ENCODE measurements around the gene CLN6. TPM values are rescaled to one million over a fixed set of nuclear protein-coding genes. Genes with fewer than 3 reads are reported as not detected.

The CLN6 gene
- total RNA-seq, 1 experiment from 2014 or later = 71.9 TPM

DNA sequence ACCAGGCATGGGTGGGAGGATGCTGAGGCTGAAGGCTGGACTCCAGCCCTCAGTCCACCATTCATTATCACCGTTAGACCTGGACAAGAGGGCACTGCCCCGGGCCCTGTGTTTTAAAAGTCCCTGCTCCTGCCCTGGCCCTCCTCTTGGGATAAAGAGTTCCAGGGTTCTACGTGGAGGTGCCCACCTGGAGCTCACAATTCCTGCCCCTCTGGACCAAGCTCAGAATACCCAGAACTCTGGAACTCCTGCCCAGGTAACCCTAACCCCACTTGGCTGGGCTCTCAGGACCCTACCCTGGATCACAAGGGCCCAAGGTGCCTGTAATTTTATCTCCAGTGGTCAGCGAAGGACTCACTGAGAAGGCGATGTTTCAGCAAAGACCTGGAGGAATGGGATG is 25.6 kb downstream of the CLN6 start:
- Histone ChIP-seq H4K91ac (ENCODE audit: insufficient read length, low read depth, low read length) (no peak overlapping the region), H3K23me2 (ENCODE audit: insufficient read length, low read depth, low read length, poor library complexity, severe bottlenecking) (no peaks in the 10 kb centered on the region), H4K5ac (ENCODE audit: insufficient read length, low read depth, low read length) (no peak overlapping the region), H2BK120ac (ENCODE audit: low read depth, low read length, poor library complexity, severe bottlenecking) (no peak overlapping the region), H2AFZ (ENCODE audit: low read length) (no peak overlapping the region), H4K8ac (replicated peaks; ENCODE audit: insufficient read length, low read depth, low read length) (no peak overlapping the region), H3K4ac (ENCODE audit: low read depth, low read length) (no peak overlapping the region), H3K4me1 (ENCODE audit: insufficient read depth, low read length) (peaks cover 11% of the 10 kb centered on the region), H3K79me2 (ENCODE audit: insufficient read depth, low read length) (no peaks in the 10 kb centered on the region), H2BK5ac (ENCODE audit: insufficient read length, low read length) (no peak overlapping the region), H3K9ac (ENCODE audit: extremely low read depth, insufficient read length, low read length) (no peak overlapping the region), H3K23ac (ENCODE audit: insufficient read length, low read depth, low read length) (no peak overlapping the region), H3K27ac (ENCODE audit: insufficient read length, low read depth, low read length) (no peak overlapping the region), H2BK15ac (ENCODE audit: low read depth, low read length) (no peak overlapping the region), H2BK12ac (ENCODE audit: insufficient read length, low read depth, low read length) (no peak overlapping the region), H3K14ac (ENCODE audit: insufficient read depth, low read length) (no peak overlapping the region), H2BK20ac (ENCODE audit: low read depth, low read length, poor library complexity, severe bottlenecking) (no peak overlapping the region), H3K9me3 (ENCODE audit: control insufficient read depth, low read depth, low read length) (no peaks in the 10 kb centered on the region), H3K79me1 (ENCODE audit: insufficient read depth, low read depth, low read length, poor library complexity, severe bottlenecking) (no peaks in the 10 kb centered on the region), H3T11ph (ENCODE audit: low read length) (no peak overlapping the region), H4K20me1 (ENCODE audit: control insufficient read depth, insufficient read depth, insufficient read length) (no peaks in the 10 kb centered on the region), H3K4me2 (ENCODE audit: insufficient read depth, insufficient read length, low read length) (no peak overlapping the region), H3K56ac (ENCODE audit: insufficient read length, low read depth, low read length) (no peak overlapping the region), H3K18ac (ENCODE audit: insufficient read length, low read depth, low read length) (no peak overlapping the region), H3K27me3 (ENCODE audit: insufficient read depth, low read length) (no peaks in the 10 kb centered on the region), H2AK5ac (ENCODE audit: insufficient read length, low read length) (no peak overlapping the region)
- Mint-ChIP-seq H3K9me3 (no peaks in the 10 kb centered on the region), H3K36me3 (ENCODE audit: insufficient read depth in 1 of 3, low read depth in 3 of 3) (peaks cover 4 to 8% (median 8%) of the 10 kb centered on the region in 3 experiments; a peak in 3 of 7 replicates), H3K27me3 (ENCODE audit: low read depth) (no peaks in the 10 kb centered on the region; the same call in 1 of the 2 replicates), H3K4me3 (no peak overlapping the region), H3K27ac (no peak overlapping the region), H3K4me1 (peaks cover 42 to 58% of the 10 kb centered on the region in 2 experiments)
- no CpG with 5 or more reads among the region's 5 CpGs for WGBS (ENCODE audit: extremely low coverage, insufficient read length, low lambda C conversion rate)
- no peak for DNase-seq
- TF ChIP-seq, protein P1, sequence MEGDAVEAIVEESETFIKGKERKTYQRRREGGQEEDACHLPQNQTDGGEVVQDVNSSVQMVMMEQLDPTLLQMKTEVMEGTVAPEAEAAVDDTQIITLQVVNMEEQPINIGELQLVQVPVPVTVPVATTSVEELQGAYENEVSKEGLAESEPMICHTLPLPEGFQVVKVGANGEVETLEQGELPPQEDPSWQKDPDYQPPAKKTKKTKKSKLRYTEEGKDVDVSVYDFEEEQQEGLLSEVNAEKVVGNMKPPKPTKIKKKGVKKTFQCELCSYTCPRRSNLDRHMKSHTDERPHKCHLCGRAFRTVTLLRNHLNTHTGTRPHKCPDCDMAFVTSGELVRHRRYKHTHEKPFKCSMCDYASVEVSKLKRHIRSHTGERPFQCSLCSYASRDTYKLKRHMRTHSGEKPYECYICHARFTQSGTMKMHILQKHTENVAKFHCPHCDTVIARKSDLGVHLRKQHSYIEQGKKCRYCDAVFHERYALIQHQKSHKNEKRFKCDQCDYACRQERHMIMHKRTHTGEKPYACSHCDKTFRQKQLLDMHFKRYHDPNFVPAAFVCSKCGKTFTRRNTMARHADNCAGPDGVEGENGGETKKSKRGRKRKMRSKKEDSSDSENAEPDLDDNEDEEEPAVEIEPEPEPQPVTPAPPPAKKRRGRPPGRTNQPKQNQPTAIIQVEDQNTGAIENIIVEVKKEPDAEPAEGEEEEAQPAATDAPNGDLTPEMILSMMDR (conservative IDR thresholded peaks at IDR 0.05) = no peak

All from H9 (cell line).